Stimulated activated naive CD8-positive, alpha-beta T cell treated with anti-CD3 and anti-CD28 coated beads, Interleukin-15, Interleukin-2, amounts not matched to agents 100 U/mL and 50 U/mL, for 24 hours (primary cell): ENCODE data around the gene HGF.
A peak's percentile ranks its signal among the peaks of the same experiment; 100 is the strongest.

Source experiments
- ATAC-seq: fragments of 150-1000 bp; cut with Tn5 transposase; one replicate; pipeline ENCODE4 v1.10.0; 2021
- DNase-seq: peaks from one replicate; pipeline ENCODE4 v3.0.0; 2021

HGF gene

DNA sequence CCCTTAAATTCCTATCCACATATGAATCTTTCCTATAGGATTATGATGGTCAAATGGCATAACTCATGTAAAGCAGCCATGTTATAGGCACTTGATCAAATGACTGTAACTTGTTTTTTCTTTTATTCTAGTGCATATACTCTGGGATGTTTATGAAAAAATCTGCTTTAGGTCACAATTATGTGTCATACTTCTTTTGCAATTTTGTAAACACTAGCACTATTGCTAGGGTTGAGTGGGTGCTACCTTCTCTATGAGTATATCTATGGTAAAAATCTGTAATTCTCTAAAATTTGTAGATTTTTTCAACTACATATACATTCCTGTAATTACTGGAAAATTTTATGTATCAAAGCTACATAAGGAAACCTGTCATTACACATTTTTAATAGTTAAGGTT is 50.0 kb downstream of the HGF start:
- DNase-seq (no peak), ATAC-seq (no peak)

GRCh38 chr7:81715984-81716588 is 53.8 kb downstream of the HGF start:
- no peak for DNase-seq
- ATAC-seq: no peak

DNA sequence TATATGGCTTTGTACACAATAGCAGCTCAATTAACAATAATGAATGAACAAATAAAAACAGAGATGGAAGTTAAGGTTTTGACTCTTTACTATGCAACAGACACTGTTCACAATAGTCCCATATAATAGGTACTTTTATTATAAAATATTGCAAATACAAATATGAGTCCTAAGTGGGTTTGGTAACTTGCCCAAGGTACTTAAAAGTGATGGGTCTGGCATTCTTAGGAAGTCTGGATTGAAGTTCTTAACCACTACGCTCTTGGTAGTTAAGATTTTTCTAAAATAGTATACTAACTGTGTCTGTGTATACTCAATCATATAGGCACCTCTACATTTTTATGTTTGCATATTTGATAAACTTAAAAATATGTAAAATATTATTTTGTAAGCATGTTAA is 55.5 kb downstream of the HGF start:
- no peak for ATAC-seq
- no peak for DNase-seq

- DNase-seq (no peak), ATAC-seq (no peak)
Measured at GRCh38 chr7:81710751-81711150, 59.1 kb downstream of the HGF start.

- DNase-seq: no peak
- ATAC-seq: no peak
Measured at GRCh38 chr7:81709836-81710235, 60.0 kb downstream of the HGF start.

GRCh38 chr7:81707966-81708365 is 61.9 kb downstream of the HGF start:
- ATAC-seq: no peak
- no peak for DNase-seq

GRCh38 chr7:81707196-81707595 is 62.7 kb downstream of the HGF start:
- DNase-seq (no peak), ATAC-seq (no peak)

DNA sequence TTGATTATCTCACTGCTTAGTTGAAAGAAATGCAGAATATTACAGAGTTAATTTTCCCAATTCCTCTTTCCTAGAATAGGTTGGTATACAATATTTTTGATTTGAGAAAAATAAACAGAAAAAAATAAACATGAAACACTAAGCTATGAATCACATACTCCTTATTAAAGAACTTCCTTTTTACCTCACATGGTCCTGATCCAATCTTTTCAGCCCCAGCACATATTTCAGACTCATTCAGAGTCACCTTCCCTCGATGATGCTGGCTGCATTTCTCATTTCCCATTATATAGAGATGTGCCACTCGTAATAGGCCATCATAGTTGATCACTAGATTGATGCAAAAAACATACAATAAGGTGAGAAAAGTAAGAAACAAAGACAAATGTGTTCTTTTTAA is 64.6 kb downstream of the HGF start:
- no peak for ATAC-seq
- no peak for DNase-seq

DNA sequence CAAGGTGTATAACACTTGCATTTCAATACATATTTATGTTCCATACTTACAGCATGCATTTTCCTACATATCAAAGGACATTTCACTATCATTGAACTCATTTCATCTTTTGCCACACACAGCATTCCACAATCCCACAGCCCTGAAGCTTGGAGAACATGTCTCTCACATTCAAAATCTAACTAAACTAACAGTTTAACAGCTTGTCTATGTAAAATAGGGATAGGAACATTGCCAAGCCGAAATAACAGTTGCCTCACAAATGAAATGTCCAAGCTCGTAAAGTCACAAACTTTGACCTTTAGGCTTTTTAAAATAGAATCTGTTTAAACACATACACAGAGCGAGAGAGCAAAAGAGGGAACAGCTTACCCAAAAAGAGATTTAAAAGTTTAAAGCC is 65.3 kb downstream of the HGF start:
- ATAC-seq: no peak
- DNase-seq: no peak

- ATAC-seq (no peak), DNase-seq (no peak)
Measured at GRCh38 chr7:81698965-81699364, 70.9 kb downstream of the HGF start.

GRCh38 chr7:81694711-81695110 is 75.1 kb downstream of the HGF start:
- ATAC-seq (no peak), DNase-seq (no peak)

- no peak for DNase-seq
- ATAC-seq: no peak
Measured at GRCh38 chr7:81693894-81694293, 76.0 kb downstream of the HGF start.

GRCh38 chr7:81693080-81693479 is 76.8 kb downstream of the HGF start:
- ATAC-seq: no peak
- no peak for DNase-seq

GRCh38 chr7:81692146-81692905 is 77.5 kb downstream of the HGF start:
- DNase-seq (no peak), ATAC-seq (no peak)

- ATAC-seq (no peak), DNase-seq (no peak)
Measured at GRCh38 chr7:81691199-81691821, 78.5 kb downstream of the HGF start.

DNA sequence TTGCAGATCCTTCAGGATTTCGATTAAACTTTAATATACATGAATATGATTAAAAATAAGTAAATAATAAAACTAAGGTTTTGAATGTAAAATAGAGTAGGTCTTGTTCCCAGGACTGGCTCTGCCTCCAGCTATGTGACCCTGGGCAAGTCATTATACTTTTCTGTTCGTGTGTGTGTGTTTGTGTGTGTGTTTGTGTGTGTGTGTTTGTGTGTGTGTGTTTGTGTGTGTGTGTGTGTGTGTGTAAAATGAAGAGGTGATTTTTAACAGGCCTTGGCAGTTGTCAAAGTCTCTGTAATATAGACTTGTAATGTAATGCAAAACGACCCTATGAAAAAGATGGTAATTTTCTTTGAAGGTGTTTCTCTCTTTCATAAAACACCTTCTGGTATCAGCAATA is 79.2 kb downstream of the HGF start:
- no peak for ATAC-seq
- no peak for DNase-seq

DNA sequence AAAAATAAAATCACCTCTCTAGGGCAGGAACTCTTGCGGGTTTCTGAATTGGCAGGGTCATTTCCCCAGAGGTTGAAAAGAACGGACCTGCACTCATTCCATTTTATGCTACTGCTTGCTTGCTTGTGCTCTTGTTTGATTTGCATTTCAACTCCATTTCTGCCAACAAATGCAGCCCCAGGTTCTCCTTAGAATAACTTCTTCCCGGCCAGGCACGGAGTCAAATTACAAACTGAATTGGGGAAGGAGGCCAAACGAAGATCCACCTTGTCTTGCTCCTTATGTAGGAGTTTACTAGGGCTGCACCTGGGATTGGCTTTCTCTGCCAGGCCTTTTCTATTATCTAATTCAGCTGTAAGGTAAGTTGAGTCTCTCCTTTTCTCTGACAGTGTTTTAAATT is 79.6 kb downstream of the HGF start:
- no peak for DNase-seq
- ATAC-seq: no peak

DNA sequence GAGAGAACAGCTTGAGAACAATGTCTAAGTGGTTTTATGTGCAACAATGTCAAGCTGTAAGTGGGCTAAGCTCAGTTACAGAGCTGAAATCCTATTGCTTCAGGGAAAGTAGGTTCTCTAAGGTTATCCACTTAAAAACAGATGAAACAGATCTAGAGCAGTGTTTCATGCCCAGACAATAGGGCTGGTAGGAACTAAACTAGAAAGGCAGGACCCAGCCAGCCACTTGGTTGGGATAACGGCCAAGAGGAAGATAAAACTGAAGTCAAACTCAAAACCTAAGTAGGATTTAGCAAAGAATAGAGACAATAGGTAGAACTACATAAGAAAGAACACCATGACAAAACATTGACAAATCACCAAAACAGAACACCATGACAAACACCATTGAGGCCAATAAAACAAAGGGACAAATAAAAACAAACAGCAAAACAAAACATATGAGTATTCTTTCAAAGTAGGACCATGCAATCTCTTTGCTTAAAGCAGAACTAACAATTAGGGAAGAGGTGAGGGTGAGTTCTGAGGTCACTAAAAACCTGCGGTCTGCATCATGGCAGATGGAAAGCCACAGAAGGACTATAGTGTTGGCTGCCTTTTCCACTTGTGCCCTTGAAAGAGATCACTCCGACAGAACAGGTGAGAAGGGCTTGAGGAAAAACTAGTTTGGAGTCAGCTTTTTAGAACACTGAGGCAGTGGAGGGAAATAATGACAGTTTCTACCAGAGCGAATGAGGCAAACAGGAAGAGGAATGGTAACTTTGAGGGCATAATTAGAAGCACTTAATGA is 81.0 kb downstream of the HGF start:
- DNase-seq (no peak), ATAC-seq (no peak)

- DNase-seq (no peak), ATAC-seq (no peak)
Measured at GRCh38 chr7:81687062-81687461, 82.8 kb downstream of the HGF start.

DNA sequence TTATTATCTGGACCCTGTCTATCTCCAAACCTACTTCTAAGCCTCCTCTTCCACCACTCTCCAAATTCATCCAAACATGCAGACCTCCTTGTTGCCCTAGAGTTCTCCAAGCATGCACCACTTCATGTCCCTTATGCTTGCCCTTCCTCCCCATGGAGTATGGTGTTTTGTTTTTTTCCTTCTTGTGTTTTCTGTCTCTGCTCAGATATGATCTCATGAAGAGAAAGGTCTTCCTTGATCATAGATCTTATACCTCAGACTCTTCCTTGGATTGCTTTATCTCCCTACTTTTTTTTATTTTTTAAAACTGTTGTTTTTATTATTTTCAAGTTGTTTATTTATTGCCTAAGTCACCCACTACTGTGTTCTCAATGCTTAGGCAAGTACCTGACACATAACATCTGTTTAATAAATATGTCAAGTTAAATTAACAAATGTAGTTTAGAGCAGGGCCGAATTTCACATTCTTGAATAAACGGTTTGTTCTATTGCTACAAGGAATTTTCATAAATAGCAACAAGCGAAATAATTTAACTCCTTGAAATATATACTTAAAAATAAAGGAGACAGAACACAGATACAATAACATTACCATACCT is 84.5 kb downstream of the HGF start:
- no peak for DNase-seq
- no peak for ATAC-seq

- DNase-seq (no peak), ATAC-seq (peak; percentile 59)
Measured at GRCh38 chr7:81684514-81685269, 85.2 kb downstream of the HGF start.

DNA sequence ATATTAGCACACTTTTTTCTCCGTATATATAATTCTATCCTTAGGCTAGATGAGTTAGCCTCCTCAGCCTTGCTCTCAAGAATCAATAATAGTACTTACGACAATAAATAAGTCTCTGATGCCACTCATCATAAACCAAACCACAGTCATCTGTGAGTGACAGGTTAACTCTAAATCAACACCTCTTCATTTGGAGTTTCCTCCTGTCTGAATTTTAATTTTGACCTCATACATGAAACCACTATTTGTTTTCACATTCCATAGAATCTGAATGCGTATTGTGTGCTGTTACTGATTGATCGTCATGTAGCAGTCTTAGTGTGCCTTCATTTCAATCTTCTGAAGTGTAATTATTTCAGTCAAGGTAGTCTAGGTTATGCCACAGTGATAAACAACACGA is 85.8 kb downstream of the HGF start:
- DNase-seq (no peak), ATAC-seq (no peak)
